NCI-H82 treated with DMSO at 0.1 percent for 48 hours (cell line): Measurements from ENCODE around the gene MAGEH1.
"Not testable (repeated sequence)": the region's sequence is repeated elsewhere in the genome, so short reads cannot be mapped to it uniquely, and the experiment has no call there.

Source experiments
- DNase-seq: peaks from one replicate; lab custom pipeline; 2025; ENCODE audit not compliant: unreplicated experiment; lab: John Stamatoyannopoulos, UW

Gene MAGEH1, protein sequence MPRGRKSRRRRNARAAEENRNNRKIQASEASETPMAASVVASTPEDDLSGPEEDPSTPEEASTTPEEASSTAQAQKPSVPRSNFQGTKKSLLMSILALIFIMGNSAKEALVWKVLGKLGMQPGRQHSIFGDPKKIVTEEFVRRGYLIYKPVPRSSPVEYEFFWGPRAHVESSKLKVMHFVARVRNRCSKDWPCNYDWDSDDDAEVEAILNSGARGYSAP

DNA sequence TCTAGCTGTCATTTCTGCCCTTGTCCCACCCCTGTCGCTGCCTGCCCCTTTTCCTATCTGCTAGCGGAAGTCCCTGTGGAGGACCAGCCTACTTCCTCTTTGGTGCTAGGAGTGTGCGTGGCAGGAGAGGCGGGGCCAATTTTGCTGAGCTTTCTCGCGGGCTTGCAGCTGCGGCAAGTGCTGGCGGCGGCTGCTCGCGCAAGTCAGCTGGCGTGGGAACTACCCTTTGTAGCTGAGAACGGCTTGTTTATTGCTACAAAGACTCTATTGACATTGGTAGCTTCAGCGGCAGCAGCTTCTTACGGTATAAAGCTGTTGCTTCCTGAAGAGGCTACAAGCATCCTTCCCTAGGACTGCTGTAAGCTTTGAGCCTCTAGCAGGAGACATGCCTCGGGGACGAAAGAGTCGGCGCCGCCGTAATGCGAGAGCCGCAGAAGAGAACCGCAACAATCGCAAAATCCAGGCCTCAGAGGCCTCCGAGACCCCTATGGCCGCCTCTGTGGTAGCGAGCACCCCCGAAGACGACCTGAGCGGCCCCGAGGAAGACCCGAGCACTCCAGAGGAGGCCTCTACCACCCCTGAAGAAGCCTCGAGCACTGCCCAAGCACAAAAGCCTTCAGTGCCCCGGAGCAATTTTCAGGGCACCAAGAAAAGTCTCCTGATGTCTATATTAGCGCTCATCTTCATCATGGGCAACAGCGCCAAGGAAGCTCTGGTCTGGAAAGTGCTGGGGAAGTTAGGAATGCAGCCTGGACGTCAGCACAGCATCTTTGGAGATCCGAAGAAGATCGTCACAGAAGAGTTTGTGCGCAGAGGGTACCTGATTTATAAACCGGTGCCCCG, at the start of gene MAGEH1:
MAGEH1 (plus strand) TSS at position 138 of the 843 bp plus-strand sequence; CDS start at position 386, 248 bp downstream.
- peak; percentile 67 for DNase-seq

DNA sequence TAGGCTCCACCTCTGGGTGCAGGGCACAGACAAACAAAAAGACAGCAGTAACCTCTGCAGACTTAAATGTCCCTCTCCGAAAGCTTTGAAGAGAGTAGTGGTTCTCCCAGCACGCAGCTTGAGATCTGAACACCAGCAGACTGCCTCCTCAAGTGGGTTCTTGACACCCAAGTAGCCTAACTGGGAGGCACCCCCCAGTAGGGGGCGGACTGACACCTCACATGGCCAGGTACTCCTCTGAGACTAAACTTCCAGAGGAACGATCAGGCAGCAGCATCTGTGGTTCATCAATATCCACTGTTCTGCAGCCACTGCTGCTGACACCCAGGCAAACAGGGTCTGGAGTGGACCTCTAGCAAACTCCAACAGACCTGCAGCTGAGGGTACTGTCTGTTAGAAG, 24.8 kb upstream of the MAGEH1 start:
- DNase-seq, result not testable (repeated sequence)

DNA sequence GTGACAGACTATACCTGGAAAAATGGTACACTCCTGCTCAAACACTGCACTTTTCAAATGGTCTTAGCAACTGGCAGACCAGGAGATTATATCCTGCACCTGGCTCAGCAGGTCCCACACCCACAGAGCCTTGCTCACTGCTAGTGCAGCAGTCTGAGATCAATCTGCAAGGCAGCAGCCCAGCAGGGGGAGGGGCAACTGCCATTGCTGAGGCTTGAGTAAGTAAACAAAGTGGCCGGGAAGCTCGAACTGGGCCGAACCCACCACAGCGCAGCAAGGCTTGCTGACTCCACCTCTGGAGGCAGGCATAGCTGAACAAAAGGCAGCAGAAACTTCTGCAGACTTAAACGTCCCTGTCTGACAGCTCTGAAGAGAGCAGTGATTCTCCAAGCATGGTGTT, 8.5 kb upstream of the MAGEH1 start:
- DNase-seq, result not testable (repeated sequence)

DNA sequence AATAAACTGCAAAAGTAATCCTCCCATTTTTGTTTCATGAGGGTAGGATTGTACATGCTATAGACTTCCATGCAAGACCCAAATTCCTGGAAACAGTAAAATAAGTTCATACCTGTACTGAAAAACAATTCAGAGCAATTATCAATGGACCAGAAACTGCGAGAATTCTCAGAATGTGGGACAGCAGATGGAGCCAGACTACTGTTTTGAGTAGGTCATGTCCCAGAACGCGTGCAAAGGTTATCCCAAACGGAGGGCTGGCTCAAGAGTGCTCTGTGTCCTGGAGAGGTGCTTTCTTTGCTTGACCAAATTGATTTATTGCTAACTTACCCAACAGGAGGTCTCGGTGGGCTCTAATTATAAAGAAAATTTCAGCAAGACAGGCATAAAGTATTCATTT, 1.7 kb upstream of the MAGEH1 start:
- DNase-seq, result no peak

DNA sequence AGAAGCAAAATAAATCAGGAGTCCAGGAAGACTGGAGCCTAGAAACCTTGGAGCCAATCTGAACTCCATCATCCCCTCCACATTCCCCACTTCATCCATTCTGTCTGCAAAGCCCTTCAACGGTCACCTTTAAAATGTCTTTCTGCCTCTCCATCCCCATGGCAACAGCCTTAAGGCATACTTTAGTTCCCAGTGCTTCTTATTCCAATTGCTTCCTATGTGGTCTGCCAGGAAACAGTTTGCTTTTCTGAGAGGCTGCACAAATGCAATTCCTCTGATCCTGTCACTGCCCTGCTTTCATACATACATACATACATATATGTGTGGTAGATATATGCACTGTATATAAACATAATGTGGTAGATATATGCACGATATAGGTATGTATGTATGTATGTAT, 786 bp upstream of the MAGEH1 start:
- DNase-seq, result no peak

DNA sequence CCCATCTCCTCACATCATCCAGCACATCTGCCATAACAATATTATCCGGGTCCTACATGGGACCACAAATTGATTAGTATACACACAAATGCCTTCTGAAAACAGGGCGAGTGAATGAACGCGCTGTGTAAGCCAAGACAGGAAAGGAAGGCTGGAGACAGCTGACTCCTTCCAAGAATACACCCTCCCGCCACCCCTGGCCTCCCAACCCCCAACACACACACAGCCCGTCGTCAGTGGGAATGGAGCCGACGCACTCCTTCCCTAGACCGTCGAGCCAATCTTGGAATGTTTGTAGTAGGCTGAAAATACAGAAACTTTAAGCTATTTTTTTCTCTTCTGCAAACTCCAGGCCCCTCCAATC, 319 bp upstream of the MAGEH1 start:
- DNase-seq, result no peak

DNA sequence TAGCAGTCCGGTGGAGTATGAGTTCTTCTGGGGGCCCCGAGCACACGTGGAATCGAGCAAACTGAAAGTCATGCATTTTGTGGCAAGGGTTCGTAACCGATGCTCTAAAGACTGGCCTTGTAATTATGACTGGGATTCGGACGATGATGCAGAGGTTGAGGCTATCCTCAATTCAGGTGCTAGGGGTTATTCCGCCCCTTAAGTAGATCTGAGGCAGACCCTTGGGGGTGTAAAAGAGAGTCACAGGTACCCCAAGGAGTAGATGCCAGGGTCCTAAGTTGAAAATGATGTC, 852 bp downstream of the MAGEH1 start:
- DNase-seq, result no peak

DNA sequence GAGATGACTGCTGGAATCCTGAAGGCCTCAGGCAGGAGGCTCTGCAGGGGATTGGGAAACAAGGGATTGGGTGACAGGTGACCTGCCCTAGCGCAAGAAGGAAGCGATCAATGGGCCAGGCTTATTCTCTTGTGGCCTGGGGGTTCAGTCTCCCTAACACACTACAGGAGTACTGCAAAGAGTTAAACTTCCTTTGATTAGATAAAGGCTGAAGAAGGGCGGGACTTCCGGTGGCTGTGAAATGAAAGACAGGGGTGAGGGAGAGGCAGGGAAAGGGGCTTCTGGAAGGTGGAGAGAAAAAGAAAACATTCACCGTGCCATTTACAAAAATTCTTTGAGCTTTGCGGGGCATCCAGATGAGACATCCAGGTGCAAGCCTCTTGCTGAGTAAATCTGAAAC, 3.8 kb downstream of the MAGEH1 start:
- not testable (repeated sequence) for DNase-seq

DNA sequence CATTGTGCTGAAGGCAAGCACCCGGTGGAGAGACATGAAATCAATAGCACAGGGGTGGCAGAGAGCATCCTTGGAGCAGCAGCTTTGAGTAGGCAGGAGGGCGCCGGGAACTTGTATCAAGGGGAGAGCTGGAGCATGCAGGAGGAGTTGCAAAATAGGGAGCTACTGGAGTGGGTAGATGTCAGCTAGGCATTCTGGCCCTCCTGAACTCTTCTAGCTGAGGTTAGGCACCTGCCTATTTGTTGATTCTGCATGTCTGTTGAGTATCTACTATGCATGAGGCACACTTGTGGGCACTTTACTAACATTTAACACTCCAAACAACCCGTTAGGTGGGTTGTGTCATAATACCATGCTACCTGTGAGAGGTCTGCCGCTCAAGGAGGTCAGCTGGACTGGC, 7.5 kb downstream of the MAGEH1 start:
- not testable (repeated sequence) for DNase-seq

DNA sequence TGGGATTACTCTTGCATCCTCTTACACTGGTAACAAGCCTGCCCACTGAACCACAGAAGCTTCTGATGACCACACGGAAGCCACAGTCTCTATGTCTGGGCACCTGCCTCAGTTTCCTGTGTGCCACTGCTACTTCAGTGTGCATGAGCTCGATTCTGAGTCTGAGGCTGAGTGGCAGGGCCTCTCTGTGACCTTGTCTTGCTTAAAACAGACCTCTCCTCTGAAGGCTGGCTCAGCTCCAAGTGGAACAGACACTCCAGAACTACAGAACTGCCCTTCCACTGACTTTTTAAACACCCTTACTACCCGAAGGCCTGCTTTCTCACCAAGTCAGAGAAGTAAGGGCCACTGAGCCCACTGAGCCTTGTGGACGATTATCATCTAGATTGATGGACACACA, 8.0 kb downstream of the MAGEH1 start:
- DNase-seq, result not testable (repeated sequence)

DNA sequence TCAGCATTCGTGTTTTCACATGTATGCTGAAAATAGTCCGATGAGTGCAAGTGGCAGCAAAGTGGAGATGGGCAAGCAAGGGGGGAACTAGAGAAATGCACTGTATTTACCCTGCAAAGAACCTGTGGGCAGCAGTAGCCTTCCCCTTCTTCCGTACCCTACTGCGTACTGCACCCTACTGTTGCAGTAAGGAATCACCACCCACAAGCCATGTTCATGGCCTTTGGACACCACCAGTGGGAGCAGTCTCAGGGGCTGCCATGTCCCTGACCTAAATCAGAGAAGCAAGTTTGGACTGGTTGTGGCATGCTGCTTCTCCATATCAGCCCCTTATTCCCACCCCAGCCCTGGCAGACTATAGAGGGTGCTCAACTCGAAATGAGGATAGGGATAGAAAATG, 12.1 kb downstream of the MAGEH1 start:
- not testable (repeated sequence) for DNase-seq

DNA sequence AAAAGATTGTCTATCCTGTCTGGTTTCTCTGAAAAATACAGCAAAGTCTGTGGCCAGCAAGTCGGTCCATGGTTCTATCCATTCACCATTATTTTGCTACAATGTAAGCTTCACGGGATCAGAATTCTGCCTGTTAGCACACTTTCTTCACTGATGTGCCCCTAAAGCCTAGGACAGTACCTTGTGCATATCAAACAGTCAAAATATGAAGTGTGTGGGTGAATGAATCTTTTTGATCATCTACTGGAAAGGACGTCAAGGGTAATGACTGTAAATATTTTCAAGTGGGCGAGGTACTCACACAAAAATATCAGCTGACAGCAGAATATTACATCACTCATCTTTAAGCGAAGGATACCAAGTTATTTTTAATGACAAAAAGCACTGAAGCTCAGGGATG, 13.2 kb downstream of the MAGEH1 start:
- DNase-seq, result not testable (repeated sequence)

DNA sequence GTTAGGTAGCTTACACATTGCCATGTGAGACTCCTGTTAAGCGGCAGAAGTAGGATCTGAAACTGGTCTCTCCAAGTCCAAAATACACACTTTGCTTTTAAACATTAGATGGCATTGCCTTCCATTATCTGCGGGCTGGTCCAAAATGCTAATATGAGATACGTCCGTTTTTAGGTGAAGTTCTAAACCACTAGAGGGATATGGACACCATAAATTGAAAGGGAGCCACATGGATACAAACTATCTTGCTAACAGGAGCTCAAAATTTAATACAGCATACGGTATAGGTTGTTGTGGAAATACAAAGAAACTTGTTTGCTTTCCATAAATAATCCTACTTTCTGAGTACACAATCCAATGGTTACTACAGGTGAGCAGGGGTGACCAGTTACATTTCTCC, 13.9 kb downstream of the MAGEH1 start:
- DNase-seq, result not testable (repeated sequence)

DNA sequence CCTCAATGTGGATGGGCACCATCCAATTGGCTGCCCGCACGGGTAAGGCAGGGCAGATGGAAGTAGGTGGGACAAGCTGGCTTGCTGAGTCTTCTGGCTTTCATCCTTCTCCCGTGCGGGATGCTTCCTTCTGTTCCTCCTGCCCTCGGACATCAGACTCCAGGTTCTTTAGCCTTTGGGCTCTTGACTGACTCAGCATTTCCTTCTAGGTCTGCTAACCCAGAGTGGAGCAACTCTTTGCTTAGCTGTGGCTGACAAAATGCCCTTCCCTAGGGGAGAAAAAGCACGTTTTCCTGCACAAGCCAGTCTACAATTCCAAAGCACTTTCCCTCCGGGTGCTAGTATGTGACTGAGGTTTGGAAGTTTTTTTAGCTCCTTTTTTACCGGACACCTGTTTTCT, 28.0 kb downstream of the MAGEH1 start:
- DNase-seq, result not testable (repeated sequence)

DNA sequence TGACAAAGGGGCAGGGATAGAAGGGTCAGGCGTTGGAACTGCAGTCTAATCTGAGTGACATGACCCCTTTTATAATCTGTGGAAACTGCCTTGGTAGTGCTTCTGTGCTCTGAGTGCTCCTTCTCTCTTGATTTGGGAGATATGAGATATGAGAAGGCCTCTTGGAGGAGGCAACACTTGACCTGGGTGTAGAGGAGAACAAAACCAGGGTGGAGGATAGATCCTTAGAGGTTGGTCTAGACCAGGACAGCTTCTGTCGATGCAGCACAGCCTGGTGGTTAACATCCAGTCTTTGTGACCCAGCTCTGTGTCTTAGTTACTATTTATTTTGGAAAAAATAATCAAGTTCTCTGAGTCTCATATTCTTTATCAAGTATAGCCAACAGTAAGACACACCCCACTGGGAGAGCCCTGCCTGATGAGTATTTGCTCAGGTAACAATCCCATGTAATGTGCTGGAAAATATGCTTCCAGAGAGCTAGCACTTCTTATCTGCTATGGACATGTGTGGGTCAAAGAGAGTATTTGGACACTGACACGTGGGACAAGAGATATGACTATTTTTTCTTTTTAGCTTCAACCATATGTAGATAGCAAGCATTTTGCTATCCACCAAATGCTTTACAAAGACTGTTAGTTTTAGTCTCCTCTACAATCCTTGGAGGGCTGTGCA, 28.6 kb downstream of the MAGEH1 start:
- no peak for DNase-seq

DNA sequence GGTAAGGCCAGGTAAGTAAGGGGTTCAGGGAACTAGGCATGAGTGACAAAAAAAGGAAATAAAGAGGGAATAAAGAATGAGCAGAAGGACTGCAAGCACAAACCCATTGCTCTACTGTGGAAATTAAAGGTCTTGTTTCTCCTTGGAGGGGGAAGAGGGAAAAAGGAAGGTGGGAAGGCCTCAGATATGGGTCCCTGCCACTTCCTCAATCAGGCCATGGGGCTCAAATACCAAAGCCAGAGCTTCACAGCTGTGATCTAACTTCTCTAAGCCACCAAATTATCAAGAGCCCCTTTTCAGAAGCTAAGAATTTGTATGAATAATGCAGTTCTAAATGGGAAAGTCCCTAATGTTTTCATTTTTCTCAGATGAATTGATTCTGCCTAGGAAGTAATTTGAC, 33.0 kb downstream of the MAGEH1 start:
- no peak for DNase-seq

DNA sequence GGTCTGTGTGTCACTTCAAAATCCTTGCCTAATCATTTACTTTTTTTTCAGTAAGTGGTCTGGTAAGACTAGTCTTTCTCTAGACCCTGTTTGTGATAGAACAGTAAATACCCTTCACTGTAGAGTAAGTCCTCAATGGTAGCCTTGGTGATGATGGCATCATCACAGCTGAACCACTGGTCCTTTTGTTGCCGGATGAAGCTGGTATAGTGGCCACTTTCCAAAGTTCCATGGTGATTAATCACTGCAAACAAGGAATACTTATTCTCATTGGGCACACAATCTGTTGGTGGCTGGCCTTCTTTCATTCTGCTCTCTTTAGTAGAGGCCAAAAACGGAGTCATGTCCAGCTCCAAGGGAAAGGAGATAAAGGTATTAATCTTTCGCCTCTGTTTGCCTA, 34.8 kb downstream of the MAGEH1 start:
- no peak for DNase-seq

DNA sequence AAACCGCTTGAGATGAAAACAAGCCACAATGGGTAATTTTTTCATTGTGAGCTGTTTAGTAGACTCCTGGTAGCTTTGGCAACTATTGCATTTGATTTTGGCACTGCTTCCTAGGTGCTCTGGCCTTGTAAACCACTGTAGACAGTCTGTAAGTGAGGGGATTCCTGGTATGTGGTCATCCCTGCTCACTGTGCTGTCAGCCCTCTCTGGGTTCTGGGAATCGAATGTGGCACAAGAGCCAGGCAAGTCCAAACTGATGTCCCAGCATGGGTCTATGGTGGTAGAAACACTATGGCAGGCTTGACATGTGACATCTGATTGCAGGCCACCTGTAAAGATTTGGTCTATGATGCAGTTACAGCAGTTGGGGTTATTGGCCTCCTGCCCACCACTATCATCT, 35.2 kb downstream of the MAGEH1 start:
- no peak for DNase-seq

DNA sequence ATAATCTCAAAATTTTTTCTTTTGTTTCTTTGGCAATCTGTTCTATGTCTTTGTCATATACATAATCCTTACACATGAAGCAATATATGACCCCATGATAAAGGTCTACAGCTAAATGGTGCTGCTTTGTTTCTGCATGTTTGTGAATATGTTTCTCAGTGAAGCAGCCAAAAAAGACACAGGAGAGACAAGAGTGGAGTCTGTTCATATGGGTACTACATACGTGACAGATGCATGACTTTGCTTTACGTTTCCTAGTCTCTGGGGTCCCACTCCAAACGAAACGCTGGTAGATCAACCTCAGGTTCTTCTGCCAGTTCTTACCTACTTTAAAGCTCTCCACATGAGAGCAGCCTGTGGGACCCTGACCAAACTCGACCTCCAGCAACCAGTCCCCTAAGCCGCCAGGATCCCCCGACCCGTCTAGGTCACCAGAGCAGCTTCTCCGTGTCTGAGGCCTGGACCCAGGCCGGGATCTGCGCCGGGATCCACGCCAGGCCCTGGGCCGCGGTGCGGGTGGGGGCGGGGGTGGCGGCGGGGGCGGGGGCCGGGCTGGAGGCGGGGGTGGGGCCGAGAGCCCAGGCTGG, 36.2 kb downstream of the MAGEH1 start:
- DNase-seq, result no peak

DNA sequence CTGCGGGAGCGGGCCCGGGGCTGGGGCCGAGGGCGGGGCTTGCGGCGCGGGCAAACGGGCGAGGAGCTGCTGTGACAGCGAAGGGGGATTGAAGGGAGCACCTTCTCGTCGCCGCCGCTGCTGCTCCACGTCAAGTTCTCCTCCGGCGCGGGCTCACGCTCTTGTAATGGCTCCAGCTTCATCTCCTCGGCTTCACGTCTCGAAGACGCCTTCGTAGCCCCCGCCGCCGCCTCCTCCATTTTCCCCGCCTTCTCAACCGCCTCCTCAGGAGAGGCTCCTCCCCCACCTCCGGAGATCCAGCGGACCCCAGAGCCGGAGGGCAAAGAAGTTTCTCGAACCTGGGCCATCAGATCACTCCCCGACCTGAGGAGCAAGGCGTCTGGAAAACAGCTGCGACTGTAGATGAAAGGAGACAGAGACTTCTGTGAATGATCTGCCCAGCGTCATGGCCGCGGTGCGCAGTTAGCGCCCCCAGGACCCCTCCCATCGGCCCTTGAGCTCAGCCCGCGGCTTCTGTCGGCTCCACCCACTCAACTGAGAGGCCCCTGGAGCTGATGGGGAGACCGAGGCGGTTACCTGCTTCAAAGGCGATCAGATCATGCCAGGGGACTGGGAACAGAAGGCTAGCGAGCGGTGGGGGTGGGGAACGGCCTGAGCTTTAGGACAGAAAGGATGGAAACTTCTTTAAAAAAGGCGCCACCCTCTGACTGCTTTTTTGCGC, 36.8 kb downstream of the MAGEH1 start:
- DNase-seq, result peak; percentile 60

DNA sequence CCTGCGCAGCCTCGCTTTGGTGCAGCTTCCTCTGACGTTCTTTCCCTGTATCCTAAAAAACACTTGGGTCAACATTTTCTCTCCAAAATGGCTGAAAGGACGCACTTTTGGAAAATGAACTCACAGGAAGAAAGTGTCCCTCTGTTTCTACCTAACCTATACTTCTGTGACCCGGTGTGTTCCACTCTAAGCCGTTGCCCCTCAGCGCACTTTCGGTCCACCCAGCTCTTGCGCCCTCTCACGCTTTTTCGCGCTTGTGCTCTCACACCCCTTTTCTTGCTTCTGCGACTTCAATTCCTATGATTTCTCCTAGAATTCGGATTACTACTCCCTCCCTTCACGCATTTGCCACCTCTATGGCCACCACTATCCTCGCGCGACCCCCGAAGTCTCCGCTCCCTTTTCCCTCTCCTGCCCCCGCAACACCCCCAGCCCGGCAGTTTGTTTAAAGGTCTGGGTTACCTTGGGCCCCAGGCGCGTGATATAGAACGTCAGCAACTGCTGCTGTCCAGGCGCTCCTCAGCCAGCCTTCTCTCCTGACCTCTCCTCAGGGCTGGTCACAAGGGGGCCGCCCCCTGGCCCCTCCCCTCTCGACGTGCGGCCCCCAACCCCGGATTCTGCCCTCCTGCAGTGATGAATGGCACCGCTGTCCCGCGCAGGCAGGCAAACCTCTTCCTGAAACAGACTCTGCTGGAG, 37.5 kb downstream of the MAGEH1 start, which contains the start of gene USP51:
USP51 (minus strand) TSS at position 535 of the 696 bp plus-strand sequence. CDS start 909 bp downstream, outside the sequence.
- no peak for DNase-seq
